NCI-H1092 (cell line): ENCODE results near the gene SLC46A2.

Experiments
- DNase-seq: peaks from one replicate; lab custom pipeline; 2025; lab: John Stamatoyannopoulos, UW

Gene SLC46A2

DNA sequence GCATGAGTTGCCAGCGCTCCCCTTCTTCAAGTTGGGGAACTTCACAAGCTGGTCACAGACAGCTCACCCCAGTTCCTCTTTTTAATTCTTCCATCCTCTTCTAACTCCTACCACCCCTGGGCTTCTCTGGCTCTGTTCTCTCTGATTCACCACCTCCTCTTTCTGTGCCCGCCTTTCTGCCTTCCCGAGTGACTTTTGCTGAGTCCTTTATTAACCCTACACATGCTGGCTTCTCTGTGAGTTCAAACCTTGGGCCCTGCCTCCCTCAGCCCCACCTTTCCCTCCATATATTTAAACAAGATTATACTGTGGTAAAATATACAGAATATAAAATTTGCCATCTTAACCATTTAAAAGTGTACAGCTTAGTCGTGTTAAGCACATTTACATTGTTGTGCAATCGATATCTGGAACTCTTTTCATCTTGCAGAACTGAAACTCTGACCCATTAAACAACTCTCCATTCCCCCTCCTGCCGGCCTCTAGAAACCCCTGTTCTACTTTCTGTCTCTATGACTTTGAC lies 32.0 kb downstream of the SLC46A2 start:
- DNase-seq = no peak

DNA sequence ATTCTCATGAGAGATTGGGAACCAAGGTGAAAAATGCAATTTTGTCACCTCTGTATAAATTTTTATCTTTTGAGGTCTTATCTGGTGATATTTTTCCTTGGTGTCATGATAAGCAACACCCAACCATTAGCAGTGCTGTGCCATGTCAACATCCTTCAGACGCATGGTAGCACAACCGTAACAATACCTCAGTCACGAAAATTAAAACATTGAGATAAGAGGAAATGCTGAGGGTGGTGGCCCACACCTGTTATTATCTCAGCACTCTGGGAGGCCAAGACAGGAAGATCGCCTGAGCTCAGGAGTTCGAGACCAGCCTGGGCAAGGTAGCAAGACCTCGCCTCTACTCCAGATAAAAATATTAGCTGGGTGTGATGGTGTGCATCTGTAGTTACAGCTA lies 32.7 kb downstream of the SLC46A2 start:
- DNase-seq = no peak

DNA sequence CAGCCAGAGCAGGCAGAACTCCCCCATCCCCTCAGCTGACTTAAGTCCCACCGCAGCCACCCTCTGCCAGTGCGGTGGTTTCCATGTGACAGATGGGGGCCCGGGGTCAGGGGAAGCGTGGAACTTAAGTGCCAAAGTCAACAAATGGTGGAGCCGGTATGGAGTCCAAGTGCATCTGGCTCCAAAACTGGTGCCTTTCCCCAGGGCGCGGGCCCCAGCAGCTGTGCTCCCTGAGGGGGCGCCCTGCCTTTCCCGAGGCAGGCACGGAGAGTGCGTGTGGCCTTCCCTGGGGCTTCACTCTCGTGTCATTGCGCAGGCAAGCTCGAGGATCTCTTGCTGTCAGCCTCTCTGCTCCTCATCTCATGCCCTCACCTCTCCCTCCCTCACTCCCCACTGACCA lies 33.8 kb downstream of the SLC46A2 start:
- no peak for DNase-seq

DNA sequence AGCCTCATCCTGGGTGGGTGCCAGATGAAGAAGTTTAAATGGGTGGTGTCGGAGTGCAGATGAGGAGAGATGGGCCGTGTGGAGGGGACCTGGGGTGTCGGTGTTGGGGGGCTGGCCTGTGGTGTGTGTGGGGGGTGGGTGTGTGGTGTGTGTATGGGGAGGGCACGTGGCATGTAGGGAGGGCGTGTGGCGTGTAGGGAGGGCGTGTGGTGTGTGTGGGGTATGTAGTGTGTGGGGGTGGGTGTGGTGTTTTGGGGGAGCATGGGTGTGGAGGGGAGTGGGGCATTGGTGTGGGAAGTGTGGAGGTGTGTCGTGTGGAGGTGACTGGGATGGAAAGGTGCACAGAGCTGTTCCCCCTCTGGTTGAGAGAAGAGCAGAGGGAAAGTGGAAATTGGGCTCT lies 34.5 kb downstream of the SLC46A2 start:
- no peak for DNase-seq

DNA sequence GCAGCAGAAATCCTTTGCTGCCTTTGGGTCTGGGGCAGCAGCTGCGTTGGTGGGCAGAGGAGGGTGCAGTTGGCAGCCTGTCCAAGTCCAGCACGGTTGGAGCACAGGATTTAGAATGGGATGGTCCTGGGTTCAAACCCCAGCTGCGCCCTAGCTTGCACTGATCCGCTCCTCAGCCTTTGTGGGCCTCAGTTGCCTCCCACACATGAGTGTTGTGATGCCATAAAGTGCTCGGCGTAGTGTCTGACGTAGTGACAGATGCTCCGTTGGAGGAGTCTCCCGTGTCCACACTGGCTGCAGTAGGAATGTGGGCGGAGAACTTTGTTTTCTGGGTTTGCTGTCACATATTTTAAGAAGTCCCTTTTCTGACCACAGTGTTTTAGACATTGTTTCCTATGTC lies 36.0 kb downstream of the SLC46A2 start:
- DNase-seq = no peak

DNA sequence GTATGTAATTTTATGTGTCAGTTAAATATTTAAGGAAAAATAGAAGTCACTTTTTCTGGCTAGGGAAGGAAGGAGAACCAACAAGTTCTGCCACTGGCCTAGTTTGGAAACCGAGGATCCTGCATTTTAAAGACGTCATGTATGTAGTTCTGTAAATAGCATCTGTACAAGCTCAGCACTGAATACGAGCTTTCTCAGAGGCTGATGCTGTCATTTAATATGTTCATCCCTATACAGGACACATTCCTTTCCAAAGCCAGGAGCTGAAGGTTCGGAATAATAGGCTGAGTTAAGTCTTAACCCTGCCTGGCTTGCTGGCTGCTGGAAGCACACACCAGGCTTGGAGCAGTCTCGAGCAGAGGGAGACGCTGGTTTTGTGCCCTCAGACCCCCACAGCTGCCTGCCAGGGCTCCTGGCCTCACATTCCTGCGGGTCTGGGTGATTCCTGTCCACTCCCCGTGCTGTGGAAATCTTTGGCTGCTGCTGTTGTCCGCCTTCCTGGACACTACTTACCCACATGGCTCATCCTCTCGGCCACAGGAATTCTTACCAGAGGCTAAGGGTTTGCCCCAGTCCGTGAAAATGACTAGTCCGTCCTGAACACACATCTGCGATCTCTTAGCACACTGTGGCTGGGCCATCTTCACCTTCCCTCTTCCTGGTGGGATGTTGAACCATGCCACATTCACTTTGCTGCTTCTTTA lies 36.6 kb downstream of the SLC46A2 start:
- DNase-seq = no peak

DNA sequence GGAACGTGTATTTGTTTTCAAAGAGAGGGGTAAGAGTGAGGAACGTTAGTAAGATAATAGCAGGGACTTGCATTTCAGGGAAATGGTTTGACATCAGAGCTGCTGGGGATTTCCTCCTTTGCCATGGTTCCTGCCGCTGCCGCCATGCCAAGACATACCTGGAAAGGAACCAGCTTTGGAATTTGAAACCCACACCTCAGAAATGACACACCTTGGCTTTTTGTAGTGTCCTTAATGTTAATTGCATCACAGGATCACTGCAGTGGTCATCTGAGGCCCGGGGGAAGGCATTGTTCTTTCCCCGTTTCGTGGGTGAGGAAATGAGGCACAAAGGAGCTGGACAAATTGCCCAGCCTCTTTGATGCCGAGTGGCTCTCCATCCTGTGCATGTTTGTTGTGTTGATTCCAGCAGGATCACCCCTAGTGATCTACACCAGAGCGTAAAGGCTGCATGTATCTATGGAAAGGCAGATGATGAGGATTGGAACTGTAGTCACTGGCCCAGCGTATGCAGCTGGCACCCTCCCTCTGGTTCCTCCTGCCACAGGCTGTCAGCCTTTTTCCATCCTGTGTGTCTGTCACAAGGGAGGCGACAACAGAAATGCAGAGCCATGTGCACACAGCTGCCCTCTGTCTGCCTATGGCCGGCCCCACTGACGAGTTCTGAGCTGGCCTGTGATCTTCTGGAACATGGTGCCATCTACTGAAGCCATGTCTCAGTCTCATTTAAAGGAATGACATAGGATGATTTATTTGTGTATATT lies 37.8 kb downstream of the SLC46A2 start:
- DNase-seq = no peak

DNA sequence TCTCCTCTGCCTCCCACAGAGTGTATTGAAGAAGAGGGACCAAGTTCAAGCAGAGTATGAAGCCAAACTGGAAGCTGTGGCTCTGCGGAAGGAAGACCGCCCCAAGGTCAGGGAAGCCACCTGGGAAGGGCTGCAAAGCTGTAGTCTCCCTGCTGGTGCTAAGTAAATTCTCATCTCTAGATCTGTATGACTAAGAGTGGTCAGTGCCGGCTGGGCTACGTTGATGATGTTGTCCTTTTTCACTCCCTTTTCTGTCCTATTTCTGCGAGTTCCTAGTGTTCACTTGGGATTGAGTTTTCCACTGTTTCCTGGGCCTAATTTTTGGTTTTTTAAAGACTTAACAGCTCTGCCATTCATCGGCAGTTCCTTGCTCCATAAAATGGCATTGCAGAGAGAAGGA lies 39.8 kb downstream of the SLC46A2 start:
- DNase-seq = no peak

DNA sequence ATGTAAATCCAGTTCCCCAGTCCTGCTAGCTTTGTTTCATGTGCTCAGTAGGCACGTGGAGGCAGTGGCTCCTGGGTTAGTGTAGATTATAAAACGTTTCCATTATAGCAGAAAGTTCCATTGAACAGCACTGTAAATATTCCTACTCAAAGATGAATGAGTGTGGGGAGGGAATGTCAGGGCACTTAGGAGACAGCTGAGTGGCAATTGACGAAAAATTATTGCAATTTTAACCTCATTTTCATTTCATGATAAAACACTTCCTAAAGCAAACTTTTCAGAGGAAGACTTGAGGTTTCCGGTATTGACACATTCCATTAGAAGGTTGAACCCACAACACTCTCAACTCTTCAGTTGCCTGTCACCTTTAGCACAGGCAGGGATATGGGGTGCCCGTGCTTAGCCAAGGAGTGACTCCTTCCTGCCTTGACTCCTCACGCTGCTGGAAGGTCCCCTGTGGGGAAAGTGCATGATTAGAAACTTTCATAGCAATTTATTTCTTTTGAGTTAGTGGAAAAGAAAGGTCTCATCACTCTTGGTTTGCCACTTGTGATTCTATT lies 41.2 kb downstream of the SLC46A2 start:
- no peak for DNase-seq

DNA sequence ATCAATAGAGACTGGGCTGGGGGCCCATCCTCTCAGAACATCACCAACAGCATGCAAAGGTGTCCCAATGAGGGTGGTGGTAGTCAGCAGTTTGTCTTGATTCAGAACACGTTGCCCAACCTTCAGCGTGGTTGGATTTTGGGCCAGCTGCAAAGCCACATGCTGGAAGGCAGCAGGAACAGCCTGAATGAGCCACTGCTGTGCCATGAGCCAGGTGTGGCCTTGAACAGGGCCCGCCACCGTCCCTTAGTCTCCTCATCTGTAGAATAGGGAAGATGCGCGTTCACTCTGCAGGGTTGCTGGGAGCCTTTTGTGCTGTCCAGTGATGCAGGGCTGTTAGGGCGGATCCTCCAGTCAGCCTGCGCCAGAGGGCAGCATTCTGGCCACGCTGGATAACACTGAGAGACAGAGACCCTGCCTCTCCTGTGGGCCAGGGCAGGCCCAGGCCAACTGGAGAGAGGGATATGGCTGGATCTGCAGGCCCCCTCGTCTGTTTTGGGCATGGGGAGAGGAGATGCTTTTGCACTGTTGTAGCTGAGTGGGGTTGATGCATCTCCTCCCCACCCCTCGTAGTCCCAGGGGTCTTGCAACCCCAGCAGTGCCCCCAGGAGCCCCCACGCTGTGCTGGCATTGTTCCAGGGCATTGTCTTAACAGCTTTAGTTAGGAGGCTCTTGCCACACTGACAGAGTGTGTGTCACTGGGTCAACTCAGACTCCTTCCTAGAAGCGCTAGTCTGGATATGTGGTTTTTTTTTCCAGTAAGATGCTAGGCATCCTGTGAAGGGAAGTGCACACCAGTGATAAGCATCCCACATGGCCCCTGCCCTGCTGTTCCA lies 42.1 kb downstream of the SLC46A2 start:
- no peak for DNase-seq

DNA sequence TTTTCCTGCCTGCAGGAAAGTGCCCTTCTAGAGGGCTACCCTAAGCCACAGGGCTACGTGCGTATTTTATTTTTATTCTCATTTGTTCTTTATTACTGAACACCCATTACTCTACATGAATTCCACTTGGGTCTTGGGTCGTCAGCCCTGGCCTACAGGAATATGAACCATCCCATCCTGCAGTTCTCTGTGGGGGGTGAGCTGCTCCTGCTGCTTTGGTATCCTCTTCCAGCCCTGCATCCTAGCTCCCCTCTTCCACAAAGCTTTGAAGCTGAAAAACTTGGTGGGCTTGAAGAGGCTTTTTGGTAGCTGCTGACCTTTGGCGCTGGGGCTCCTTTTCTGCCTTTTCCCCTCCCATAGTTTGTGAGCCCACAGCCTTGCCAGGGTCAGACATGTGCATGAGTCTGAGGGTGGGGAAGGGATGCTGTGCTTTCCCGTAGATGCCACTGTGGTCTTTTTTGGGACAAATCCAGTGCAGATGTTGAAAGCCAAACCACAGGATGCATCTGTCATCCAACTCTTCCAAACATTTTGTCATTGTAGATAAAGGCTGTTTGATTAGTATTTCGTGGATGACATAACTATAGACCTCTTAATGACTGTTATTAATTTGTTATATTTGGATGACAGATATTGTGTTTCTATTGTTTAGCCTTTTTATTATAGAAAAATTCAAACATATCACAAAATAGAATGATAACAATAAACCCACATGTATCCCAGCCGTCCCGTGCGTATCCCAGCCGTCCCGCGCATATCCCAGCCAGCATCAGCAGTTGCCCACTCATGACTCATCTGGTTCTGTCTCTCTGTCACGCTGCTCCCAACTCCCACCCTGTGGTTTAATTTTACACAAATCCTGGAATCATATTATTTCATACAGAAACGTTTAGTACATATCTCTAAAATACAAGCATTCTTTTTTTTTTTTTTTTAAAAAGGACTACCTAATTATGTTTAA lies 43.9 kb downstream of the SLC46A2 start:
- DNase-seq = no peak

DNA sequence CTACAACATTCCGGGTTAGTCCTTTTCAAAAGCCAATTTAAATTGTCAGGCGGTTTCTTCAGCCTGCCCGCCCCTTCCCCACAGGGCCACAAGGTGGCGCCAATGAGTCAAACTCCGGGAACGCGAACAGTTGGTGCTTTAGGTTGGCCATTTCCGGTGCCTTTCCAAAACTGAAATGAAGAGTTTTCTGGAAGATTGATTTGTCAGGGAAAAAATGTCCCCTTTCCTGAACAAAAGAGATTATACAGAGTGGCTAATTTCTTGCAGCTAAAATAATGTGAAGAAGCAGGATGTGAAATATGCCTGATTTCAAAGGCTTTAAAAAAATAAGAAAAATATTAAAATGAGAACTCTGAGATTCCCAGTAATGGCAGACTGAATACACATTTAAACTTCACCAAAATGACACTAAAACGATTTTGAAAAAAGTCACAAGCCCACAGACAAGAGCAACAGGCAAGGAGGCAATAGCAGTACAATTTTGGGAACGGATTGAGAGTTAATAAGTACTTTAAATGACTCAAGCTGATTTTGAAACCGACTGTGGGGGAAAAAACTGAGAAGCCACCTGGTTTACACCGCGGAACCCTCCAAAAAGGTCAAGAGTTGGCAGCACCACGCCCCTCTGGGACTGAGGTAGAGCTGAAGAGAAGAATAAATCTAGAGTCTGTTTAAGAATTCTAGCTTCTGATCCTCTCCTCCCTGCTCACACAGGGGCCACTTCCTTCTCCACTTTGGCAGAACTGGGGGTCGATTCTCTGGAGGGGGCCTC lies 45.7 kb downstream of the SLC46A2 start:
- peak; percentile 38 for DNase-seq

DNA sequence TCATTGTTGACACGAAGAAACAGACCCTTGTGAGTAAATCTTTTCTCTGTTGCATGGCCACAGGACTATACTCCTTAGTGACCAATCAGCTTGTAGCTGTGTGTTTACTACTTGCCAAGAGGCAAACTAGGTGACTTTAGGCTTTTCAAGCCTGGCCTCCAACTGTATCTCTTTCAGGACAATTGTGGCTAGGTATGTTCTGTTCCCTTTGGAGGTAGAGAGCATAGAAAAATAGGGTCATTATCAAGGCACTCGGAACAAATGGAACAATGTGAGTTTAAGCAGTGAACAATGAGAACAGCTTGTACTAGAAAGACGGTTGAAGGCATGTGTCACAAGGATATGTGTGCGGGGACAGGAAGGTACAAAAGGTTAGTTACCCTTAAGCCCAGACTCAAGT lies 48.1 kb downstream of the SLC46A2 start:
- no peak for DNase-seq

DNA sequence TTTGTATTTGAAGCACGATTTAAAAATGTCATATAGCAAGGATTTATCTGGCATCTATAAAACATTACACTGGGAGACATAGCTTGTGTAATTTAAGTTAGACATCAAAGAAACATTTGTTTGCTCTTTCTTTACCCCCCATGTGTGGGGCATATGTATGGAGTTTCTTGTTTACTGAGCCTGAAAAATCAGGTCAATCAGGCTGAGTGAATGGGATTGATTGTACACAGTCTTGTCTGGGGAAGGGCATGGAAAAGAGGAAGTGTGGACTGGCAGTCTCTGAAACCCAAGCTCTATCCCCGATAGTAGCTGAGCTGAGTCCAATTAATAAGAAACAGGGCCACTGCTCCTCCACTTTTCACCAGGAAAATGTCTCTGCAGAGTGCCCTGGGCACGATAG lies 49.4 kb downstream of the SLC46A2 start:
- DNase-seq = no peak

DNA sequence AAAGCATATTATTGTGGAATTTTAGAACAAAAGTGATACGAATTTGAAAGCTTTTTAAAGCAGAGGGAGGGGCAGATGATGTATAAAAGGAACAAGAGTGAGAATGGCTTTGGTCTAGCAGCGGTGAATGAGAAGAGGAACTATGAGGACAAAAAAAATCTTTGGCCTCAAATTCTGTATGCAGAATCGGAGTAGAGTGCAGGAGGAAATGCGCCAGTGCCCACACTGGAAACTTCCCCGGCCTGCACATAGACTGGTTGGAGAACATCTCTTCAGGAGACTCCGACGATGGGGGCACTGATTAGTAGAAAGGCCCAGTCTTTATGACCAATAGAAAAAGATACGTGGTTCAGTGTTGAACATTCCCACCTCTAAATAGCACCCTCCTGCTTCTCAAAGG lies 51.3 kb downstream of the SLC46A2 start:
- no peak for DNase-seq

DNA sequence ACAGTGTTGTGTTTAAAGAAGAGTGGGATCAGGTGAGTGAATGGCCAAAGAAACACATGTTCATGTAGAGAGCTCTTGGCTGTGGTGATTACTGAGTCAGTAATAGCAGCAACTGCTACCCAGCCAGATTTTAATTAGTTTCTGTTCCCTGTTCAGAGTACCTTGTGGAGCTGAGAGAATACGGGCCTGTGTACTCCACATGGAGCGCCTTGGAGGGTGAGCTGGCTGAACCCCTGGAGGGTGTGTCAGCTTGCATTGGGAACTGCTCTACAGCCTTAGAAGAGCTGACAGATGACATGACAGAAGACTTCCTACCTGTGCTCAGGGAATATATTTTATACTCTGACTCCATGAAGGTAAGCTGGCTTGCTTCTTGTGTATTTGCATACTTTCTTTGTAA lies 52.3 kb downstream of the SLC46A2 start:
- DNase-seq = no peak

DNA sequence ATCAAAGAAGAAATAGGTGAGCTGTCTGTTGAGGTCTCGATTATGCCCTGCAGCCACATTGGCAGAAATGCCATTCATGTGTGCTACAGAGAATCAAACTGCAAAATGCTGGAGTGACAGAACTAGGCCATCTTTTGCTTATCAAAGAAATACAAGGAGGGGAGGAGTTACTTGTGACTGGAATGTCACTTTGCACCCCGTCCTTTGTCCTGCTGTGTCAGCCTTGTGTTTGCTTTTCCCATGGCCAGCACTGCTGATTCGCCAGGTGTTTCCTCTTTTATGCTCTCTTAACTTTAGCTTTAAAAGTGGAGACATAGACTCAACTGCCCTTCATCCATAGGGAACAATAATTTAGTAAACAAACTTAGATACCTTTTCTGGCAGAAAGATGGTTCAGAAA lies 54.3 kb downstream of the SLC46A2 start:
- DNase-seq = no peak

DNA sequence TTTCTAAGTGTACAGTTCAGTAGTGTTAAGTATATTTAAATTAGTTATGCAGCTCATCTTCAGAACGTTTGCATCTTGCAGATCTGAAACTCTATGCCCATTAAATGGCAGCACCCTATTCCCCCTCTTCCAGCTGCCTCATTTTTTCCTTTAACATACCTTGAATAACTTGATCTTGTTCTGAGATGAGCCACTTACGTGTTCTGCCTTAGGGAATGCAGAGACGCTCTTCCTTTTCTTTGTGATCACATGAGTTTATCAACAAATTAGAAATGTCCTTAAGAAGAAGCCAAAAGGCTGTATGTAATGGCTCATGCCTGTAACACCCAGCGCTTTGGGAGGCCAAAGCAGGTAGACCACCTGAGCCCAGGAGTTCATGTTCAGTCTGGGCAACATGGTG lies 57.6 kb downstream of the SLC46A2 start:
- no peak for DNase-seq

DNA sequence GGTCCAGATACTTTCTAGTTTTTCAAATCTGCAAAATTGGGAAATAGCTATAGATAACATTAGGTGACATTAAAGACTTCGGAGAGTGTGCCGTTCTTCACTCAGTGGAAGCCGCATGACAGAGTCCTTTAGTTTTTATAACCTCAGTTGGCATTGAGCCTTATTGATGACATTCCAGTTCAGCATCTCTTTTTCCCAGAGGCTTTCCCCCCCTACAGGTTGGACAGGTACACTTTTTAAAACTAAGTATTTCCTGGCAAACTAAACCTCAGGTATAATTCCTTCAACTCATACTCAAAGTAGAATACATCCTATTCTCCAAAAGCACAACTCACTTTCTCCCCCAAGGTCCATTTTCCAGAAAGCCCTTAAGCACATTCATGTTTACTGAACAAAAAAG lies 58.7 kb downstream of the SLC46A2 start:
- DNase-seq = no peak

DNA sequence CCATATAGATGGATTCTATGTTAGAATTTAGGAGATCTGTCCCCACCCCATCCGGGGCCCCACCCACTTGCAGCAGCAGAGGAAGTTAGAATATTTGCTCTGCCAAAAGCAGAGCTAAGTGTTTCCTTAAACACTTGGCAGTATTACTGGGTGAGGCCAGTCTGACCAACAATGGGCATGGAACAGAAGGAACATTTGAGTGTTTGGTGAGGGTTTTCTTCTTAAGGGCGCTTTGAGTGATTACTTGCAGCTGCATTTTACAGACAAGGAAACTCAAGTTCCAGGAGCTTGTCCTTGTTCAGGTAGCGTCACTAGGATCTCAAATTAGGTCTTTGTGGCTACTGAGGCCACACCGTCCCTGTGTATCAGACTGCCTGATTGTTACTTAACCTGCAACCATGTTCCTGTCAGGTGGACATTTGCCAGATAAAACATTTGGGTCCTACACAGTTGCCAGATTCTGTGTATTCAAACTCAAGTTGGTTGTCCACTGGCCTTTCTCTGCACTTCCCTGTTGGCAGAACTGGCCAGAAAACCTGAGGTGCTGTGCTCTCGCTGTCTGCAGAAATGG lies 59.3 kb downstream of the SLC46A2 start:
- peak; percentile 48 for DNase-seq
